GM10847 (cell line): ENCODE data around the gene ZNF555.

ENCODE experiments used
- POLR2A ChIP-seq: IDR thresholded peaks from 2 replicates; pipeline ENCODE4 v1.6.1; 2011; ENCODE audit not compliant: insufficient read length; ENCODE audit errors: extremely low read depth

ZNF555 gene

DNA sequence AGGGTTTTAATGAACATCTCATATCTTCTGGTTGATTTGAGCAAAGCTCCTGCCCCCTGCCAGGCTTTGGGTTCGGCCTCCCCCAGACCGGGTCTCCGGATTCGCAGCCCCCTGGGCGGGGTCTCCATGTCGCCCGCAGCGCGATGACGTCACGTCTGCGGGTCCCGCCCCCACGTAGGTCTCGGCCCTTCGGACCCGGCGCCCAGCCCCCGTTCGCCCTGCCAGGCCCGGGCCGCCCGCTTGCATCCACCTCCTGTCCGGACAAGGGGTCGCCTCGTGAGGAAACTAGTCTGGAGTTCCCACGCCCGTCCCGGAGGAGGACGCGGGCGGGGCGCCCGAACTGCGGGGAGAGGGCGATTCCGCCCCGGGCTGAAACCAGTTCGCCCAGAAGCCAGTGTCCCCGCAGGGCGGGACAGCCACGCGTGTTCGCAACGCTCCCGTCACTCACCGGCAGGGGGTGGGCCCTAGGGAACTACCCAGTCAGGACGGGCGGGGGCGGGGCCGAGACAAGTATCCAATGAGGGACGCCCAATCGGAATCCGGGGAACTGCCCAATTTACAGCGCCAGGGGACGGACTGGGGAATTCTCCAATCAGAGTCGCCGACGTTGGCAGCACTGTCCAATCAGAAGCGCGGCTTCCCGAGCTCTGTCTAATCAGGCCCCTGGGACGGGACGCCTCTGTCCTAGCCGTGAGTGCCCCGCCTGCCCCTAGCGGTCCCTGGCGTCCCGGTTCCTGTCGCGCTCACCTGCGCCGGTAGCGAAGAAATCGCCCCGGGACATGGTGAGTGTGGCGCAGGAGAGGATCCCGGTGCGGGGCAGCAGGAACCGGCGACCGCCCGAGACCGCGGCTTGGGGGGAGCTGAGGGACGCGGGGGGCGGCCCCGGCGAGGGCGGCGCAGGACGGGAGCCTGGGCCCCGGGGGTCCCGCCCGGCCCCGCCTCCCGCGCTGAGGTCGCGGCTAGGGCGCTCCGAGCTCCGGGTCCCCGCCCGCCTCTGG, at the start of gene ZNF555:
Gene ZNF555 (plus strand): TSS at position 682 of the 998 bp plus-strand sequence. CDS start 98 bp downstream, at position 780.
- peak; percentile 46 for TF ChIP-seq POLR2A

DNA sequence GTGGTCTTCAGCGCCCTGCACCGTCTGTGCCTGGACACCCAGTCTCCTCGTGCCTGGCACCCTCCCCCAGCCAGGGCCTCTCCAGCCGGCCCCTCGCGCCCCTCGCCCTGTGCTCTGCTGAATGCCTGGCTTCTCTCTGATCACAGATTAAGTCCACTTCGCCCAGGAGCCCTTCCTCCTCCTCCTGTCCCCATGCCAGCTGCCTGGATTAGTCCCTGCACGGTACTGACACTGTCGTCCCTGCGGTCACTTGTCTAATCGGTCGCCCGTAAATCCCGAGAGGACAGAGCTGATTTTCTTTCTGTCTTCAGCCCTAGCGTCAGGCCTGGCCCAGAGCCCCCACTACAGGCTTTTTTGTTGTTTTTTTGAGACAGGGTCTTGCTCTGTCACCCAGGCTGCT, 49.4 kb upstream of the ZNF555 start:
- no peak for TF ChIP-seq POLR2A

DNA sequence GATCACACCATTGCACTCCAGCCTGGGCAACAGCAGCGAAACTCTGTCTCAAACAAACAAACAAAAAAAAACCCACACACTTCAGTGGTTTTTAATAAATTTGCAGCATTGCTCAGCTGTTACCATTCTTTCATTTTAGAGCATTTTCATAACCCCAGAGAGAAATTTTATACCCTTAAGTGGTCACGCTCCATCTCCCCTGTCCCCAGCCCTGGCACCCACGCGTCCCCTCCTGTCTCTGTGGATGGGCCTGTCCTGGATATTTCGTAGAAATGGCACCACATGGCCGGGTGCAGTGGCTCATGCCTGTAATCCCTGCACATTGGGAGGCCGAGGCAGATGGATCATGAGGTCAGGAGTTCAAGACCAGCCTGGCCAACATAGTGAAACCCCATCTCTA, 48.1 kb upstream of the ZNF555 start:
- TF ChIP-seq POLR2A: no peak

GRCh38 chr19:2793577-2793976, 47.7 kb upstream of the ZNF555 start:
- no peak for TF ChIP-seq POLR2A

GRCh38 chr19:2795827-2796658, 45.2 kb upstream of the ZNF555 start:
- TF ChIP-seq POLR2A: no peak

DNA sequence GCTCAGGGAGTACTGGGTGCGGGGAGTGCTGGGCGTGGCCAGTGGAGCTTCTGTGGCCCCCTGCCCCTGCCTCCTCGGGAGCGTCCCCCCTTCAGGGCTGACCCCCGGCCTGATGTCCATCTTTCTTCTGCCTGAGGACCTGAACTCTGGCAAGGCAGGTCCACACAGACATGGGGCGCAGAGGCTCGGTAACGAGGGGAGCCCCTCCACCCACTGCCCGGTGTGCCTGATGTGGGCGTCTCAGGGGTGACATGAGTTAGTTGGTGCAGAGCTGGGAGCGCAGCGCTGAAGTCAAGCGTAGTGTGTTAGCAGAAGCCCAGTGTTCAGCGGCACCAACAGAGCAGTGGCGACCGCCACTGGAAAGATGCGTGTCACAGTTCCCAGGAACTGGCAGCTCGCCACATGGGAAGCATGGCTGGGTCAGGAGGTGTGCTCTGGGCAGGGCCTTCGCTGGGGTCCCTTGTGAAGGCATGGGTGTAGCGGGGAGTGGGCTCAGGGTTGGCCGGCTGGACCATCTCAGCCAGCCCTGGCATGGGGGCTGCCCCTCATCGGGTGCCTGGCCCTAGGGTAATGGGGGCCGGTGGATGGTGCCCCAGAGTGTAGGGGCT, 44.5 kb upstream of the ZNF555 start:
- no peak for TF ChIP-seq POLR2A

DNA sequence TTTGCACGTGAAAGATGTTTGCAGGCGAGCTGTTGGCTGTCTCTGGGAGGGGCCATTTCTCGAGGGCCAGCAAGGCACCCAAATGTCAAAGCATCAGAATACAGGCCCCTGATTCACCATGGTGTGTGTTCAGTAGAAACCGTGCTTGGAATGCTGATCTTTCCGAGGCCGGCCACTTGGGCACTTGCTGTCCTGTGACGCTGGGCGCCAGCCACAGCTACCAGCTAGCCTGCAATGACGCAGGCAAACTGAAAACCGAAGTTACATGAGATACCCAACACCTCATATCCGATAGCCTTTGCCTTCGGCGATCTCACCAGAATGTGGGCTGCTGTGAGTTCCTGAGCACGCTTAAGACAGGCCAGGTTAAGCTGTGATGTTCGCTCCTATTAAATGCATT, 44.0 kb upstream of the ZNF555 start:
- no peak for TF ChIP-seq POLR2A

GRCh38 chr19:2798158-2798685, 43.1 kb upstream of the ZNF555 start:
- TF ChIP-seq POLR2A: no peak

DNA sequence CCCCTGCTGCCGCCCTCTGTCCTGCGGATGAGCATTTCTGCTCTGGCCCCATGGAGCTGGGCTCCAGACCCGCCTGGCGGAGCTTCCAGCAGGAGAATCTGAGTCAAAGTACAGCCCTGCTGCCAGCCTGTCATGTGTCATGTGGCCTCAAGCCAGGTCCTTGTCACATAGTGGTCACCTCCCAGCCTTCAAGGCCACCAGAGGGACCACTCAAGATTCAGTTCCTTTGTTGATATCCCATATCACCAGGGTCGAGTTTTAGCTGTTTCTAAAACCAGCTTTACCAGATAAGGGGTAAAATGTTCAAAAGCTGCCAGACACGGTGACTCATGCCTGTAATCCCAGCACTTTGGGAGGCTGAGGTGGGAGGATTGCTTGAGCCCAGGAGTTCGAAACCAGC, 42.5 kb upstream of the ZNF555 start:
- TF ChIP-seq POLR2A: no peak

DNA sequence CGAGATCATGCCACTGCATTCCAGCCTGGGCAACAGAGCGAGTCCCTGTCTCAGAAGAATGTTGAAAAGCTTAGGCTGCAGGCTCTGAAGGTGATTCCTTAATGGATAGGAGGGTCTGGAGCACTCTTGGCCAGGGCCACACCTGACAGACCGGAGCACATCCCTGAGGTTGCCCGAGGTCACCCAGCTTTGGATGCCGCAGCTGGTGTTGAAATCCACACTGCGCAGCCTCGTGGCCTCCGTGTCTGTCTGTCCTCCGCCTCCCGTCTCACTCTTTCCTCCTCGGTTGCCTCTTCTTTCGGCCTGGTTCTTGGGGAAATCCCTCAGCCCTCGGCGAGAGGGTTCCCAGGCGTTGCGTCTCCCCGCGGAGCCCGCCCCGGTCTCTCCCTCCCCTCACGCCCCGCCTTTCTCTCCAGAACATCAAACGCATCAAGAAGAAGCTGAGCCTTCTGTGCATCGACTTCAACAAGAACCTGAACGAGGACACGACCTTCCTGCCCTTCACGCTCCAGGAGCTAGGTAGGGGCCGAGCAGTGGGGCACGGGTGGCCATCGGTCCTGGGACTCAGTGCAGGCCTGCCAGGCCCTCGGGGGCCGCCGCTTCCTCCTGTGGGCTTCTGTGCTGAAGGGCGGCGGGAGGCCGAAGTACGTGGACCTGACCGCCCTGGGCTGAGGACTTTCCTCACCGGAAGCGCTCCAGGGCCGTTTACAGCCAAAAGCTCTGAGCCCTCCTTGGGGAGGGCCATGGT, 41.8 kb upstream of the ZNF555 start:
- TF ChIP-seq POLR2A: no peak

DNA sequence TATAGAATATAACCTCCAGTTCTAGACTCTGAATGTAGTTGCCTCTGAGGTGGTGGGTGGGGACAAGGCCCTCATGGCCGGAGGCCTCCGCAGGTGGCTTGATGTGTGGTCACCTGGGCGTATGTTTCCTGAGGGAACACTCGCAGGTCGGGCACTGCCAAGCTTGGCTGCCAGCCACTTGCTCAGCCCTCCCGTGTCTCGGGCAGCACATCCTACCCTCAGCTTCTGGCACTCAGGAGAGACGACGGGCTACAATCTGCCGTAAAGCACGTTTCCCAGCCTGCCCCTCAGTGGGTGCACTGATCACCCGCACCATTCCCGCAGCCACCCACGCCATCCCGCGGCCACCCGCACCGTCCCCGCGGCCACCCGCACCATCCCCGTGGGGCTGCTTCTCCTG, 40.8 kb upstream of the ZNF555 start:
- TF ChIP-seq POLR2A: no peak

- TF ChIP-seq POLR2A: no peak
Observed at GRCh38 chr19:2802826-2803225, 38.4 kb upstream of the ZNF555 start.

- no peak for TF ChIP-seq POLR2A
Observed at GRCh38 chr19:2803486-2804155, 37.7 kb upstream of the ZNF555 start.
